Vagina (tissue), 2 donors: ENCODE results near the gene STEAP1B.
"Not testable (repeated sequence)": the region's sequence is repeated elsewhere in the genome, so short reads cannot be mapped to it uniquely, and the experiment has no call there.

Experiments
- POLR2AphosphoS5 ChIP-seq, 2 donors: sonication (generic); formaldehyde crosslinking; IDR thresholded peaks; one replicate each; pipeline ENCODE4 v1.9.0; 2017; ENCODE audit warnings: antibody characterized with exemption in 2 of 2, mild to moderate bottlenecking in 2 of 2, low read depth in 1 of 2; ENCODE audit not compliant: insufficient read depth in 1 of 2
- TF ChIP-seq, protein P1 (sequence below), 3 experiments: fragments of 450-650 bp in 2 of 3; fragments of 200-600 bp in 1 of 3; sonication (generic) in 1 of 3; IDR thresholded peaks; one replicate each; pipeline ENCODE4 v1.5.1; 2017 to 2019; ENCODE audit warnings: antibody characterized with exemption in 3 of 3, mild to moderate bottlenecking in 2 of 3, moderate library complexity in 2 of 3

DNA sequence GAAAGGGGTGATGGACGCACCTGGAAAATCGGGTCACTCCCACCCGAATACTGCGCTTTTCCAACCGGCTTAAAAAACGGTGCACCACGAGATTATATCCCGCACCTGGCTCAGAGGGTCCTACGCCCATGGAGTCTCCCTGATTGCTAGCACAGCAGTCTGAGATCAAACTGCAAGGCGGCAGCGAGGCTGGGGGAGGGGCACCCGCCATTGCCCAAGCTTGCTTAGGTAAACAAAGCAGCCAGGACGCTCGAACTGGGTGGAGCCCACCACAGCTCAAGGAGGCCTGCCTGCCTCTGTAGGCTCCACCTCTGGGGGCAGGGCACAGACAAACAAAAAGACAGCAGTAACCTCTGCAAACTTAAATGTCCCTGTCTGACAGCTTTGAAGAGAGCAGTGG, 28.5 kb upstream of the STEAP1B start:
- TF ChIP-seq, protein P1, sequence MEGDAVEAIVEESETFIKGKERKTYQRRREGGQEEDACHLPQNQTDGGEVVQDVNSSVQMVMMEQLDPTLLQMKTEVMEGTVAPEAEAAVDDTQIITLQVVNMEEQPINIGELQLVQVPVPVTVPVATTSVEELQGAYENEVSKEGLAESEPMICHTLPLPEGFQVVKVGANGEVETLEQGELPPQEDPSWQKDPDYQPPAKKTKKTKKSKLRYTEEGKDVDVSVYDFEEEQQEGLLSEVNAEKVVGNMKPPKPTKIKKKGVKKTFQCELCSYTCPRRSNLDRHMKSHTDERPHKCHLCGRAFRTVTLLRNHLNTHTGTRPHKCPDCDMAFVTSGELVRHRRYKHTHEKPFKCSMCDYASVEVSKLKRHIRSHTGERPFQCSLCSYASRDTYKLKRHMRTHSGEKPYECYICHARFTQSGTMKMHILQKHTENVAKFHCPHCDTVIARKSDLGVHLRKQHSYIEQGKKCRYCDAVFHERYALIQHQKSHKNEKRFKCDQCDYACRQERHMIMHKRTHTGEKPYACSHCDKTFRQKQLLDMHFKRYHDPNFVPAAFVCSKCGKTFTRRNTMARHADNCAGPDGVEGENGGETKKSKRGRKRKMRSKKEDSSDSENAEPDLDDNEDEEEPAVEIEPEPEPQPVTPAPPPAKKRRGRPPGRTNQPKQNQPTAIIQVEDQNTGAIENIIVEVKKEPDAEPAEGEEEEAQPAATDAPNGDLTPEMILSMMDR (IDR thresholded peaks at IDR 0.05) = not testable (repeated sequence)
- TF ChIP-seq POLR2AphosphoS5 (IDR thresholded peaks at IDR 0.05; ENCODE audit: insufficient read depth in 1 of 2, low read depth in 1 of 2) = not testable (repeated sequence)
